Right kidney (tissue), 9 donors: ENCODE data around the gene EIF1AD.
"Not testable (repeated sequence)": the region's sequence is repeated elsewhere in the genome, so short reads cannot be mapped to it uniquely, and the experiment has no call there.

Source experiments
- DNase-seq: peaks from one replicate; pipeline ENCODE4 v3.0.0-alpha.2; 2016
- long read RNA-seq, 8 donors: transcript quantifications; one replicate each; lab custom pipeline, GENCODE V29; 2026

The EIF1AD gene, protein sequence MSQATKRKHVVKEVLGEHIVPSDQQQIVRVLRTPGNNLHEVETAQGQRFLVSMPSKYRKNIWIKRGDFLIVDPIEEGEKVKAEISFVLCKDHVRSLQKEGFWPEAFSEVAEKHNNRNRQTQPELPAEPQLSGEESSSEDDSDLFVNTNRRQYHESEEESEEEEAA
- long read RNA-seq, donor 1, partial matches to known transcripts, result 0 of 5 reads
- long read RNA-seq, donor 1, other reads (novel, unspliced or antisense), result 0 of 5 reads
- long read RNA-seq, donor 2, partial matches to known transcripts, result 119 of 133 reads
- long read RNA-seq, donor 2, other reads (novel, unspliced or antisense), result 9 of 133 reads
- long read RNA-seq, donor 3, partial matches to known transcripts, result 0 of 4 reads
- long read RNA-seq, donor 3, other reads (novel, unspliced or antisense), result 0 of 4 reads
- long read RNA-seq, donor 4, partial matches to known transcripts, result 0 of 4 reads
- long read RNA-seq, donor 4, other reads (novel, unspliced or antisense), result 0 of 4 reads
- long read RNA-seq, donor 5, partial matches to known transcripts, result 0 of 4 reads
- long read RNA-seq, donor 5, other reads (novel, unspliced or antisense), result 0 of 4 reads
- long read RNA-seq, donor 6, partial matches to known transcripts, result 0 of 8 reads
- long read RNA-seq, donor 6, other reads (novel, unspliced or antisense), result 0 of 8 reads
- long read RNA-seq, donor 7, partial matches to known transcripts, result 391 of 439 reads
- long read RNA-seq, donor 7, other reads (novel, unspliced or antisense), result 41 of 439 reads
- long read RNA-seq, donor 8, partial matches to known transcripts, result 0 of 7 reads
- long read RNA-seq, donor 8, other reads (novel, unspliced or antisense), result 0 of 7 reads

DNA sequence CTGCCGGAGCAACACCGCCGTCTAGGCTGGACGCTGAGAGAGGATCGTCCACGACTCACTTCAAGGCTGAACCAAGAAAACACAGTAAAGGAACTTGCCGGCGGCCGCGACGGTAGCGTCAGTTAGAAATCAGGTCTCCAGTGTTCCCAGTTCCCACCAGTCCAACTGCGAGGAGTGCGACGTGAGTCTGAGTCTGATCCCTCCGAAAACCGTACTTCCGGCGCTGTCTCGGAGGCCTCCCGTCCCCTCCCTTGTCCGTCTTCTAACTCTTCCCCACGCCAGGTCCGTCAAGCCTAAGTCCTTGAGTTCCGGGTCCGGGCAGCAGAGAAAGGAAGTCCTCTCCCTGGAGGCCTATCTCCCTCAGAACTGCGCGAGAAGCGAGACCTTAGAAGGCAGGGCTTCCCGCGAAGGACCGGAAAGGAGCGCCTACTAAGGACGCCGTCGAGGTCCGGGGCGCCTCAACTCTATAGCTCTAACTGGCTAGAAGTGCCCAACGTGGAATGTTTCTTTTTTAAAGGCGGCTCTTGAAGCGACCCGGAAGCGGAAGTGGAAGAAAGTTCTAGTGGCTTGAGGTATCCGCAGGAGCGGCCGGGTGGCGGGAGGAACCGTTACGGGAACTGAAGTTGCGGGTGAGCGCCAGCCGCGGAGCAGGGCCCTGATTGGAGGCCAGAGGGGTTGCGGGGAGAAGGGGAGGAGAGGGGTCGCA, at the start of gene EIF1AD, which contains the start of gene BANF1:
TSS of gene EIF1AD (minus strand) at position 216 of the 706 bp plus-strand sequence. CDS start 1,768 bp downstream, outside the sequence.
TSS of gene BANF1 (plus strand) at position 562 of the 706 bp plus-strand sequence. CDS start 748 bp downstream, outside the sequence.
- peak; percentile 97 for DNase-seq

DNA sequence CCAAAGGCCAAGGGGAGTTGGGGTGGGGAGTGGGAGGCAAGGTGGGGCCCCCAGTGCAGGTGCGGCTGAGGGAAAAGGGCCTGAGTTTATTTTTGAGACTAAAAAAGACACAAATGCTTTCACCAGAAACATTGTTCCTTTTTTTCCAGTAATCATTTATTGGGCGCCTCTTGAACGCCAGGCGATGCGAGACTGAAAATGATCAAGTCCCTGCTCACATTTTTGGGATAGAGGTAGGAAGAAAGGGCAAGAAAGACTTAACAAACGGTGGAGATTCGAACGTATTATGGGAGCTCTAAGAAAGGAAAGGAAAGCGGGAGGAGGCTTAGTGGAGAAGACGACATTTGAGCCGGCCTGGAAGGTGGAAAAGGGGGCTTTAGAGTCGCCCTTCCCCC, 49.4 kb upstream of the EIF1AD start:
- no peak for DNase-seq

DNA sequence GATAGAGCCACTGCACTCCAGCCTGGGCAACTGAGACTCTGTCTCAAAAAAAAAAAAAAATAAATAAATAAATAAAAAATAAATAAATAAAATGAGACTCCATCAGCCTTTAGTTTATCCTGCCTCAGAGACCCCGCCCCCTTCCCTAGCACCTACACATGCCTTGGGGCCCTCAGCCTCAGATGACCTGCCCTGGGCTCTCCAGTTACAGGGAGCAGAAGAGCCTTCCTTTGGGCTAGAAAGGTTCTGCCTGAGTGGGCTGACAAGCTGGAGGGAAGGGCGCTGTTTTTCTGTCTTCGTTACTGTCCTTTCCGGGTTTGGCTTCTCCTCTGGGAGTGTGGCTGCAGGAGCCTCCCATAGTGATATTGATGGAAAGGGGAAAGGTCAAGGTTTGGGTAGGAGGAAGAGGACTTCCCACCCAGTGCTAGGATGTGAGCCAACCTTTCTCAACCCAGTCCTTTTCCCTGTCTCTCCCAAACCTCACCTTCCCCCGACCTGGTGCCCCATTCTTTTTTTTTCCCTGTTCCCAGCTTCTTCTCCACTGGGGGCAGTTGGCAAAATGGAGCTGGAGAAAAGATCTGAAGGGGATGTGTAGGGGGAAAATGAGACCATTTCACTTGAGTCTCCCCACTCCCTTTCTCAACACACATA, 48.7 kb upstream of the EIF1AD start:
- peak; percentile 15 for DNase-seq

DNA sequence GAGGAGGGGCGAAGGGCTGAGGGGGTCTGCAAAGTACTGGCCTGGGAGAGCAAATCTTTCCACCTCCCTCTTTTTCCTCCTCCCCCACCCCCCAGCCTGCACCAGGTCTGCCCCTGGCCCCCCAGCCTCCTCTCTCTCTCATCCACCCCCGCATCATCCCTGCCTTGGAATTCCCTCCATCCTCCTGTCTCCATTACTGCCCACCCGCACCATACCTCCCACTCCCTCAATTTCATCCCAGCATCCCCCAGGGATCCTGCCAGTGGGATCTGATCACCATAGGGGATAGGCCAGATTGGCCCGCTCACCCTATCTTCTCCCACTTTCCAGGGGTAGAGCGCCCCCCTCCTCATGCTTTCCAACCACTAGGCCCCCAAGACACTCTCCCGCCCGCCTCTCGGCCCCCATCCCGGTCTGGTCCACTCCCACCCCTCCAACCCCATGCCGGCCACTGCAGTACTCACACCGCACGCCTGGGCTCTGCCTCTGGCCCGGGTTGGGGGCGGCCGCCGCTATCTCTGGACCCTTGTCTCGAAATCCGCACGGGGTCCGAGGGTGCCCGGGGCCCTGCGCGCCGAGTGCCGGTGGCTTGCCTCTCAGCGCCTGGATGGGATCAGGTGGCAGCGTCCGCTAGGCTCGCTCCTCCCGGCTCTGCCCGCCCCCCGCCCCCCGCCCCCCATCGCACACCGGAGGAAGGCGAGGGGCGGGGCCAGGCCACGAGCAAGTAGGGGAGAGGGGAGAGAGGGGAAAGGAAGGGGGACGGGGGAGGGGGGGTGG, 46.8 kb upstream of the EIF1AD start, which contains the start of gene GAL3ST3:
TSS of gene GAL3ST3 (minus strand) at position 615 of the 777 bp plus-strand sequence. CDS start 3,746 bp downstream, outside the sequence.
- DNase-seq, result peak; percentile 35

DNA sequence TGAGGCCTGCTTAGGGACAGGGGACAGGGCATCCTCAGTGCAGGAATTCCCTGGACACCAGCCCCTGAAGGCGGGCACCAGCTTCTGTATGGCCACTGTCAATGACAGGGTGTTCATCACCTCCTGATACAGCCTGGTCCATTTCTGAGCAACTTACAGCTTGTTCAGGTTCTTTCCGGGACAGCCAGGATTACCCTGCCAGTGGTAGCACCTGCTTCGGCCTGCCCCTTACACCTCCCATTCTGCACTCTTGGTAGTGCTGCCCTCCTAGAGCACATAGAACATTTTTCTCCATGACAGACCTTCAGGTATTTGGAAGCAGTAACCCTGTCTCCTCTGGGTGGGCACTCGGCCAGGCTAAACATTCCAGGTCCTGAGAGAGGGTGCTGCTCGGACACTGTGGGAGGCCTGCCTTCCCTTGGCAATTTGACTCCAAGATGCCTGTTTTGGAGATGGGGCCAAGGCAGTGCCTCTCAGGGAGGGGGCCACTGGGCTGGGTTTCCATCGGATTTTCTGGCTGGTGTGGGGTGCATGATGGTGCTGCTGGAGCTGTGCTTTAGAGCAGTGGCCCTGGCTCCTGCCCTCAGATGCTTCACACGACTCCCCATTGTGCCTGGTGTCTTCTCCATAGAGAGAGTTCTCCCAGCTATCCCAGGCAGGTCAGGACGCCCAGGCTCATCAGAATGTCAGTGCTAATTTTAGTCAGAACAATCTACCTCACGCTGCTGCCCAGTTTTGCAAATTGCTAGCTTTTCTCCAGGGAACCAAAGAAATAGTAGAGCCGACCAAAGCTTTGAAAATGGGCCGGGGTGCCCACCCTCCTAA, 45.8 kb upstream of the EIF1AD start:
- peak; percentile 33 for DNase-seq

DNA sequence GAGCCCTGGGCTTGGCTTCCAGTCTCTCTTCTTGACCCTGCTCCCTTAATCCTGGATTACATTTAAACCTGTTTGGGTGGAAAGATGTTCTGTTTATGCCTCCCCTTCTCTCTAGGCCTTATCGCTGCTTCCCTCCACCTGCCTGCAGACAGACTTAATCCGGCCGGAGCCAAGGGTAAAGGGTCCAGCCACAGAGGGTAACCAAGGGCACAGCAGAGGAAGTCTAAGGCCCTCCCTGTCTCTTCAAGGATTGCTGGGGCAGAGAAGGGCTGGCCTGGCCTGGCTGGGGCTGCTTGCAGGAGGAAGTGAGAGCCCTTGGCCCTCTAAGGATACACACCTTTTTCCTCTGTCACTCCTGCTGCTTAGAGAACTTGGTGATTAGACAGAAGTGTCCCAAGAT, 44.9 kb upstream of the EIF1AD start:
- DNase-seq, result no peak

DNA sequence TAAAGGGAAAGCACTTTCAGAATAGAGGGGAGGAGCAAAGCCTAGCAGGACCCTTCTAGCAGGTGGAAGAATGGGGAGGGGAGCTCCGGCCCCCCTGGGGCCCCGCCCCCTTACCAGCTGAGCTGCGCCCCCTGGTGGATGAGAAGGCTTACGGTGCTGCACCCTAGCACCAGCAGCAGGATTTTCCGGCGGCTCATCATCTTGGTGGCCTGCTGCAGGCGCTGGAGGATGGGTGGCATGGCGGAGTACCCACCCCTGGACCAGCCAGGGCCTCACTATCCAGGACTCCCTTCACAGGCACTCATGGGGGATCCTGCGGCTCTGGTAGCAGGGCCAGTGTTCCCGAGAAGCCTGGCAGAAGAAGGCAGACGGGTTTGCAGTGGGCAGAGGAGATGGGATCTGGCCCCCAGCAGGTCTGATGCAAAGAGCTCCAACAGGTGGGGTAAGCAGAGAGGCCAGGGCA, 43.3 kb upstream of the EIF1AD start:
- DNase-seq, result peak; percentile 67

DNA sequence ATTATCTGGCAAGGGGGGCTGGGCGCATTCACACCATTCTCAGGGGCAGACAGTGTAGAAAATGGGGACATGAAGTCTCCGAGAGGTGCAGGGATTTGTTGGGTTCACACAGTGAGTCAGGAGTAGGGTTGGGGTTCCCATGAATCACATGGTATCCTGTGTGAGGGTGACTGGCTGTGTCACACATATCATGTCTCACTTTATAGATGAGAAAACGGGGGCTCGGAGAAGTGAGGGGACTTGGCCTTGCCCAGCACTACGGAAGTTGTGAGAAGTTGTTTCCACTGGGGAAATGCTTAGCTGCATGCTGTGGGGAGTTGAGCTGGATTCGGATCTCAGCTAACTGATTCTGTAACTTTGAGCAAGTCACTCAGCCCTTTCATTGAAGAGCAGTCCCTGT, 42.8 kb upstream of the EIF1AD start:
- no peak for DNase-seq

DNA sequence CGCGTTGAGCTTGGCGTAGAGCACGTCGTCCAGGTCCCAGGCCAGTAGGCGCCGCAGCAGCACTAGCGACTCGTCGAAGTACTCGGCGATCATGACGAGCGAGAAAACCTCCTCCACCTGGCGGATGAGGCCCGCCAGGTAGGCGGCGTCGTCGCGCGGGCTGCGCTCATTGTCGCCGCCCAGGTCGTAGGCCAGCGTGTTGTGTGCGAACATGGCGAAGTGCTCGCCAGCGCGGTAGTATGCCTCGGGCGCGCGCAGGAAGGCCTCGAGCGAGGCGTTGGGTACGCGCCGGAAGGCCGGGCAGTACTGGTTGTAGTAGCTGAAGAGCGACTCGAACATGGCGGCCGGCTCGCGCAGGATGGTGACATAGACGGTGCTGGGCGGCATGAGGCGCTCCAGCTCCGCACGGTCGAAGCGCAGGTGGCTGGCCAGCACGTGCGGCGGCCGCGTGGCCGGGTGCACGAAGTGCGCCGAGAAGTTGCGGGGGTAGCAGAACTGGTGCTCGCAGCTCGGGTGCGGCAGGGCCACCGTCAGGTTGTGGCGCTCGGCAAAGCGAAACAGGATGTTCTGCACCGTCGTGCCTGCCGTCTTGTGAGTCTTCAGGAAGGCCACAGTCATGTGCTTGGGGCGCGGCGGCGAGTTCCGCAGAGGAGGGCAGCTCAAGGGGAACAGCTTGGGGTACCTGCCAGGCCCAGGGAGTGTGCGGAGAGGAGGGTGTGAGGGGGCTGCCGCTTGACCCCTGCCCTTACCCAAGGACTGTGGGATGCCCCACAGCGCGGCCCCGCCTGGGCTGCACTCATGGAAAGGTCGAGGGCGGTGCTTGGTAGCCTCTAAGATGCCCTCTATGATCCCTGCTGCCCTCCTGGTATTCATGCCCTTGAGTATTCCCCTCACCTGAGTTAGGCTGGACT, 41.3 kb upstream of the EIF1AD start:
- DNase-seq, result no peak

DNA sequence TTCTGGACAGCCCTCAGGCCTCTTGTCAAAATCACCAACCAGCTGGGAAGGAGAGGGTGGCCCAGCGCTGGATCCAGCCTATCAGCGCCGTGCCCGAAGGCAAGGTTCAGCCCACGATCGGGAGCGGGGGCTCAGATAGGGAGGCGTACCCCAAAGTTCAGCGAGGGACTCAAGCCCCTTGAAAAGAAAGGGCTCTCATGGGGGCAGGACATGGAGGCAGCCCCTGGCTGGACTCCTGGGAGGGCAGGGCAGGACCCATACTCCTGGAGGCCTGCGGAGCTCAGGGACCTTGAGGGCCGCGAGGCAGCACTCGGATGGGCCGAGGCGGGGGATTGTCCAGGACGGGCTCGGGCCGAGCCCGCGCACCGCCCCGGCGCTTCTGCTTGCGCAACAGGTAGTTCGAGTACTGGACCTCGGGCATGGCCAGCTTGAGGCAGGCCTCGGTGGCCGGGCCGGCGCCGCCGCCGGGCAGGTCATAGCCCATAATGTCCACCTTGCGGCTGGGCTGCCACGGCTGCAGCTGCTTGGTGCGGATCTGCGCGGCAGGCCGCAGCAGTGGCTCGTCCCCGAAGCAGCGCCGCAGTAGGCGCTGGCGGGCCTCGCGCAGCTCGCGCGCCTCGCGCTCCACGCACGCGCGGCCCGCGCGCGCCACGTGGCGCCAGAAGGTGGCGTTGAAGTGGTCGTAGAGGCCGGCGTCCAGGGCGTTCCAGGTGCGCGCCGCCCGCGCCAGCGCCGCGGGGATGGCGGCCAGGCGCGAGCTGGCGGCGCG, 40.5 kb upstream of the EIF1AD start:
- DNase-seq, result no peak

DNA sequence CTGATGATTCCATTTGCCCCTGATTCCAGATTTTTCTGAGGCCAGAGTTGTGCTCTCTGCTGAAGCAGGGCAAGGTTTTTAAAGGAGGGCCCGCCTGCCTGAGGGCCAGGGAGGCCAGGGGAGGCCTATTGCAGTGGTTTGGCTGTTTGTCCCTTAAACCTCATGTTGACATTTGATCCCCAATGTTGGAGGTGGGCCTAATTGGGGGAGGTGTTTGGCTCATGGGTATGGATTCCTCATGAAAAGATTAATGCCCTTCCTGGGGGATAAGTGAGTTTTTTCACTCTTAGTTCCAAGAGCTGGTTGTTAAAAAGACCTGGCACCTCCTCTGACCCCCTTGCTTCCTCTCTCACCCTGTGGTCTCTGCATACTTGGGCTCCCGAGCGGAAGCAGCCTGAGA, 37.8 kb upstream of the EIF1AD start:
- no peak for DNase-seq

DNA sequence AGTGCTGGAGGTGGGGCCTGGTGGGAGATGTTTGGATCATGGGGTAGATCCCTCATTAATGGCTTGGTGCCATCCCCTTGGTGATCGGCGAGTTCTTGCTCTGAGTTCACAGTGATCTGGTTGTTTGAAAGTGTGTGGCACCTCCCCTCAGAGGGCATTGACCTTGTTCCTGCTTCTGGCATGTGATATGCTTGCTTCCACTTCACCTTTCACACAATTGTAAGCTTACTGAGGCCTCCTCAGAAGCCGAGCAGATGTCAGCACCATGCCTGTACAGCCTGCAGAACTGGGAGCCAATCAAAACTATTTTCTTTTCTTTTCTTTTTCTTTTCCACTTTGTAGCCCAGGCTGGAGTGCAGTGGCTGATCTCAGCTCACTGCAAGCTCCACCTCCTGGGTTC, 35.4 kb upstream of the EIF1AD start:
- no peak for DNase-seq

DNA sequence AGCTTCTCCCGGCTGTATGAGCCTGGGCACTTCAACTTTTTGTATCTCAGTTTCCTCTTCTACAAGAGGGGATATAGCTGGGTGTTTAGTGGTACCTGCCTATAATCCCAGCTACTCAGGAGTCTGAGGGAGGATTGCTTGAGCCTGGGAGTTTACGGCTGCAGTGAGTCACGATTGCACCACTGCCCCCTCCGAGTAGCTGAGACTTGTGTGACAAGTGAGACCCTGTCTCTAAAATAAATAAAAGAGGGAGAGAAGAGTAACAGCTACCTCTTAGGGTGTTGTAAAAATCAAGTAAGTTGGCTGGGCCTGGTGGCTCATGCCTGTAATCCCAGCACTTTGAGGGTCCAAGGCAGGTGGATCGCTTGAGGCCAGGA, 34.4 kb upstream of the EIF1AD start:
- no peak for DNase-seq

DNA sequence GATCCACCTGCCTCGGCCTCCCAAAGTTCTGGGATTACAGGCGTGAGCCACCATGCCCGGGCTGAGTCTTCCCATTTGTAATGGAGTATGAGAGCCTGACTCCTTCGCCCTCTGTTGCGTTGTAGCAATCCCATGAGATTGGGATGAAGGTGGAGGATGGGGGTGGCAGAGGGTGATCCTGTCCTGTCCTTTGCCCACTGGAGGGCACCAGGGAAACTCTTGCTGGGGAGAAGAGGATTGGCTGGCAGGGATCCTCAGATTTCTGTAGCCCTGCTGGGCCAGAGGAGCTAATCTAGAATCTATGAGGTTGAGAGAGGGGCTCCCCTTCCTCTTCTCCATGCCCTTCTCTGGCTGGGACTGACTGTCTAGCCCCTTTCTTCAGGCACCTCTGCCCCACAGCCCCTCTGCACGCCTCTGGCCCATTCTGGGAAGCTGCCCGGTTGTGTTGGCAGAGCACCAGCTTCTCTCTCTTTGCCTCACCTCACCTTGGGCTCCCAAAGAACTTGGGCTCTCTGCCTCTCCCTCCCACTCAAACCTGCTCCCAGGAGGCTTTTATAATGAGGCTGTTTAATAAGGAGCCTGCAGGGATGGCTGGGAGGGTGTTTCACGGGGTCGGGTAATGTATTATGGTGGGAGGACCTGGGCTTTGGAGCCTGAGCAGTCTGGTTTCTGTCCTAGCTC, 33.8 kb upstream of the EIF1AD start:
- no peak for DNase-seq

DNA sequence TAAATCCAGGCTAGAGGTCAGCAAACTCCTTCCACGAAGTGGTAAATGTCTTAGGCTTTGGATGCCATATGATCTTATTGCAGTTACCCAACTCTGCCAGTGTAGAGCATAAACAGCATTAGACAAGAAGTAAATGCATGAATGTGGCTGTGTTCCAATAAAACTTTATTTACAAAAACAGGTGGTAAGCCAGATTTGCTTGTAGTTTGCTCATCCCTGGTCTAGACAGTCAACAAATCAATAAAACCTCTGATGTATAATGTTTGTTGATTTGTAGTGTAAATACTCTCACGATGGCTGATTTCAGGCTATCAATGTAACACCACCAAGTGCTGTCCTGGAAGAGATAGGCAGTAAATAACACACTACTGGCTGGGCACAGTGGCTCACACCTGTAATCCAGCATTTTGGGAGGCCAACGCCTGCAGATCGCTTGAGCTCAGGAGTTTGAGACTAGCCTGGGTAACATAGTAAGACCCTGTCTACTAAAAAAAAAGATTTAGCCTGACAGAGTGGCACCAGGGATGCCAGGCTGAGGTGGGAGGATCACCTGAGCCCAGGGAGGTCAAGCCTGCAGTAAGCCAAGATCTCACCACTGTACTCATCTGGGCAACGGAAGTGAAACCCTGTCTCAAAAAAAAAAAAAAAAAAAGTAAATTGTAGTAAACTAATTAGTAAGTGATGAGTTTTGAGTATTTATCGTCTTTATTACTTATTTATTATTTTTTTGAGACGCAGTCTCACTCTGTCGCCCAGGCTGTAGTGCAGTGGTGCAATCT, 31.2 kb upstream of the EIF1AD start:
- DNase-seq, result no peak

DNA sequence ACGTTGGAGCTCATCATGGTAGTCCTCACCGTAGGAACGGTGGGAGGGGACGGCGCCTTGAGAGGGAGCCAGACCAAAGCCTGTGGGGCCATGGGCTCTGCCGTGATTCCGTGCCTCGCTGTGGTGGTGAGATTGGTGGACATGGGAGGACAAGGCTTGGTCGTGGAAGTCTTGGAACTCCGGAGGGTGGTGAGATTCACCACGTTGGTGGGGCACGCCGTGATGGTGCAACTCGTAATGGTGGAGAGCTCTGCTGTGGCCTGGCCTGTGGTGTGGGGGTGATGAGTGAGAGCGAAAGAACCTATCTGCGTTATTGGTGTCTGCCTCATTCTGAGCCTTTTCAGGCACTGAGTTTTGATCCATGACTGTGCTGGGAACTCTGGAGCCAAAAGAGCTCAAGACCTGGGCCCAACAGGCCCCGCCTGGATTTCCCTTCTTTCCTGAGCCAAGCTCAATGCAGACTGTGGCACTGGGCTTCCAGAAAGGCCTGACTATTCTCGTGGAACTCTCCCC, 24.1 kb upstream of the EIF1AD start, which contains the start of gene CATSPER1:
TSS of gene CATSPER1 (minus strand) at position 463 of the 513 bp plus-strand sequence. CDS start at position 363, 100 bp downstream.
- no peak for DNase-seq

DNA sequence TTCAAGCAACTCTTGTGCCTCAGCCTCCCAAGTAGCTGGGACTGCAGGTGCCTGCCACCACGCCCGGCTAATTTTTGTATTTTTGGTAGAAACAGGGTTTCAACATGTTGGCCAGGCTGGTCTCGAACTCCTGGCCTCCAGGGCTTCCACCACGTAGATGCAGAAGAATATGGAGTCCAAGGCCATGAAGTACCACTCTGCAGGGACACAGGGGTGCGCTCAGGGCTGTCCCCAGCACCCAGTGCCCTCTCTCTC, 21.2 kb upstream of the EIF1AD start:
- DNase-seq, result not testable (repeated sequence)
